ENCODE data around the gene DYNC1LI2. TPM values are rescaled to one million over a fixed set of nuclear protein-coding genes. Genes with fewer than 3 reads are reported as not detected.

The DYNC1LI2 gene
- total RNA-seq, 1 donor from 2014 or later: 149 TPM

DNA sequence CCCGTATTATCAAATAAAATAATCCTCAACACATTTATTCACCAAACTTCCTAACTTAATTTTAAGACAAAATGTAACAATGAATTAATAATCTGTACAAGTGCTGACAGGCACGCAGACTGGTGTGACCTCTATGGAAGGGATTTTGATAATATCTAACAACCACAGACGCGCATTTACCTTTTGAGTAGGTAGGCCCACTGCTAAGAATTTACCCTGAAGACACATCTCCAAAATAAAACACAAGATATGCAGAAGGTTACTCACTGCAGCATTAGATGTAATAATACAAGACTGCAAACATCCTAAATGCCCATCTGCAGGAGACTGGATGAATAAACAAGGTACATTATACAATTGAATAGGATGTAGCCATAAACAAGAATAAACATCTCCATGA, 32.2 kb downstream of the DYNC1LI2 start:
- H3K4me3 ChIP-seq: no peak overlapping the region
- H3K9me3 ChIP-seq: no peaks in the 10 kb centered on the region
- no peaks in the 10 kb centered on the region for H3K4me1 ChIP-seq
- H3K36me3 ChIP-seq: peaks cover 3 to 27% of the 10 kb centered on the region in 2 donors
- H3K27me3 ChIP-seq: no peaks in the 10 kb centered on the region
- H3K27ac ChIP-seq: no peak overlapping the region
- DNase-seq (ENCODE audit: extremely low spot score in 2 of 2): no peak
- intact Hi-C loops (cut with DNase I): loop anchor here (2.0 kb wide), 1 partner anchor 38 kb away; no protein-coding TSS in a partner anchor
- TF ChIP-seq, protein P1, sequence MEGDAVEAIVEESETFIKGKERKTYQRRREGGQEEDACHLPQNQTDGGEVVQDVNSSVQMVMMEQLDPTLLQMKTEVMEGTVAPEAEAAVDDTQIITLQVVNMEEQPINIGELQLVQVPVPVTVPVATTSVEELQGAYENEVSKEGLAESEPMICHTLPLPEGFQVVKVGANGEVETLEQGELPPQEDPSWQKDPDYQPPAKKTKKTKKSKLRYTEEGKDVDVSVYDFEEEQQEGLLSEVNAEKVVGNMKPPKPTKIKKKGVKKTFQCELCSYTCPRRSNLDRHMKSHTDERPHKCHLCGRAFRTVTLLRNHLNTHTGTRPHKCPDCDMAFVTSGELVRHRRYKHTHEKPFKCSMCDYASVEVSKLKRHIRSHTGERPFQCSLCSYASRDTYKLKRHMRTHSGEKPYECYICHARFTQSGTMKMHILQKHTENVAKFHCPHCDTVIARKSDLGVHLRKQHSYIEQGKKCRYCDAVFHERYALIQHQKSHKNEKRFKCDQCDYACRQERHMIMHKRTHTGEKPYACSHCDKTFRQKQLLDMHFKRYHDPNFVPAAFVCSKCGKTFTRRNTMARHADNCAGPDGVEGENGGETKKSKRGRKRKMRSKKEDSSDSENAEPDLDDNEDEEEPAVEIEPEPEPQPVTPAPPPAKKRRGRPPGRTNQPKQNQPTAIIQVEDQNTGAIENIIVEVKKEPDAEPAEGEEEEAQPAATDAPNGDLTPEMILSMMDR (IDR thresholded peaks at IDR 0.05): no peak
- TF ChIP-seq POLR2AphosphoS5 (IDR thresholded peaks at IDR 0.05; ENCODE audit: insufficient read depth in 1 of 2, low read depth in 1 of 2) (no peak), POLR2A (IDR thresholded peaks at IDR 0.05) (no peak)

DNA sequence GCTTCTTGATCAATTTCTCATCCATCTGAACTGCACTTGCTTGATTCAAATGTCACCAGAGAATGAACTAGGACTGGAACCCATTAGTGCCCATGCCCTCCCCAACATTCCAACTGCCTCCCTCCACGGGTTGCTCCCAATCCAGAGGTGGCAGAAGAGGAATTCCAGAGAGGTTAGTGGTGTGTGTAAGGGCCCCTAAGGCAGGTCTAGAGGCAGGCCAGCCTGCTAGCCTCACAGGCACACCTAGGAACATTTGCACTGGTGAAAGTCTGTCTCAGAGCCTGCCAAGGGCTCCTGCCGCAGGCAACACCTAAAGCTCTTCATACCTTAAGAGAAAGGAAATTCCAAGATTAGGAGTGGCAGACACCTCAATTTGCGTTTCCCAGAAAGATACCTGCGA, 33.6 kb downstream of the DYNC1LI2 start:
- DNase-seq (ENCODE audit: extremely low spot score in 2 of 2): no peak
- peaks cover 0 to 13% of the 10 kb centered on the region in 2 donors for H3K36me3 ChIP-seq
- no peak overlapping the region for H3K4me3 ChIP-seq
- TF ChIP-seq POLR2AphosphoS5 (IDR thresholded peaks at IDR 0.05; ENCODE audit: insufficient read depth in 1 of 2, low read depth in 1 of 2) (no peak), POLR2A (IDR thresholded peaks at IDR 0.05) (no peak)
- TF ChIP-seq, protein P1 (IDR thresholded peaks at IDR 0.05): no peak
- H3K4me1 ChIP-seq: no peaks in the 10 kb centered on the region
- H3K27me3 ChIP-seq: no peaks in the 10 kb centered on the region
- no peak overlapping the region for H3K27ac ChIP-seq
- H3K9me3 ChIP-seq: no peaks in the 10 kb centered on the region
- intact Hi-C loops (cut with DNase I): loop anchor here (2.0 kb wide), 1 partner anchor 39 kb away; no protein-coding TSS in a partner anchor

DNA sequence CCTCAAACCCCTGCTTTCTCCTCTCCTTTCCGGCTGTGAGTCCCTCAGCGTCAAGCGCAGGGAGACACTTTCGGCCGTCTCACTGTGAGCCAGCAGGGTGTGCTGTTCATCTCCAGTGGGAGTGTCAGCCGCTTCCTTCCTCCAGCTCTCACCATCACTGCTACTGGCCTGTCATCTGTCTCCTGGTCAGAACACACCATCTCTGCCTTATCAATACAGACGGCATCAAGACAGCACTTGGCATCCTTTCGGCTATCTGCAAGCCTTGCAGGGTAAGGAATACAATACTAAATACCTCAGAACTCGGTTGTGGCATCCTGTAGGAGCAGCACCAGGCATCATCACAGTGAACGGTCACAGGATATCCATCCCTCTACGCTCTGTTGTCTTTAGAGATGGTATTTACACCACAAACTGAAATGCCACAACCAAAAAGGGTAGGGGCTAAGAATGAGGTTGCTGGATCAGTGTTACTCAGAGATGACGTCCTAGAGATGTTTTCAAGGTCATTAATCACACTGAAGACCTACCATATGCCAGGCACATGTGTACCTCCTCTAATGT, 34.2 kb downstream of the DYNC1LI2 start:
- Histone ChIP-seq H3K36me3 (peaks cover 0 to 8% of the 10 kb centered on the region in 2 donors), H3K4me1 (no peaks in the 10 kb centered on the region), H3K4me3 (no peak overlapping the region), H3K27ac (no peak overlapping the region), H3K9me3 (no peaks in the 10 kb centered on the region), H3K27me3 (no peaks in the 10 kb centered on the region)
- DNase-seq (ENCODE audit: extremely low spot score in 2 of 2): no peak
- TF ChIP-seq, protein P1 (IDR thresholded peaks at IDR 0.05): peak in 1 of 3 experiments; percentile 20
- TF ChIP-seq POLR2A (IDR thresholded peaks at IDR 0.05): no peak
- intact Hi-C loops (cut with DNase I): no loop called here

DNA sequence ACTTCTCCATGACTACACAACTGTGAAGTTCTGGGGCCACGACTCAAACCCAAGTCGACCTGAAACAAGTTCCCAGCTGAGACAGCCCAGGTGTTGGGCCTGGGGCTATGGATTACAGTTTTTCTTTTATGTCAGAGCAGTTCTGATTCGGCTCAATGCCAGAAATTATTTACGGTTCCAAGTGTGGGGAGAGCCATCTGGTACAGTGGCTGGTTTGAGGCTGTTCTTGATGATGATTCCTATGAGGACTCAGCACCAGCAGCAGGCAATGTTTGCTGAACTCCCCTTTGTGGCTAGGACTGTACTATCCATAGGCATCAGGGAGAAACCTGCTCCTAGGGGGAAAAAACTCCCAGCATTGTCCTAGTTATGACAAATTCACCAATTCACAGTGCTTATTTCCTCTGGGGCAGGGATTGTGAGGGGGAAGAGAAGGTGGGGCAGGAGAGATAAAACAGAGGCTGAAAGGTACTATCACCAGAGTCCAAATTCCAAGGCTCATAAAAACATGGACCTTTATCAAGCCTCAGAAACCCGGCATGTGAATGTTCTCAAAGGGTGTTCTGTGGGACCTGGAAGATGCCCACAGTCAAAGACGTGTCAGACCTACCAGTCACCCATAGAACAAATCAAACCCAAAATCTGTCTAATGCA, 36.6 kb downstream of the DYNC1LI2 start:
- DNase-seq (ENCODE audit: extremely low spot score in 2 of 2): no peak
- no peak overlapping the region for H3K27ac ChIP-seq
- TF ChIP-seq POLR2AphosphoS5 (IDR thresholded peaks at IDR 0.05; ENCODE audit: insufficient read depth in 1 of 2, low read depth in 1 of 2): no peak
- TF ChIP-seq, protein P1 (IDR thresholded peaks at IDR 0.05): no peak
- TF ChIP-seq POLR2A (IDR thresholded peaks at IDR 0.05): no peak
- intact Hi-C loops (cut with DNase I): no loop called here
- H3K9me3 ChIP-seq: no peaks in the 10 kb centered on the region
- H3K4me3 ChIP-seq: no peak overlapping the region
- peaks cover 0 to 5% of the 10 kb centered on the region in 2 donors for H3K36me3 ChIP-seq
- no peaks in the 10 kb centered on the region for H3K4me1 ChIP-seq
- H3K27me3 ChIP-seq: no peaks in the 10 kb centered on the region

DNA sequence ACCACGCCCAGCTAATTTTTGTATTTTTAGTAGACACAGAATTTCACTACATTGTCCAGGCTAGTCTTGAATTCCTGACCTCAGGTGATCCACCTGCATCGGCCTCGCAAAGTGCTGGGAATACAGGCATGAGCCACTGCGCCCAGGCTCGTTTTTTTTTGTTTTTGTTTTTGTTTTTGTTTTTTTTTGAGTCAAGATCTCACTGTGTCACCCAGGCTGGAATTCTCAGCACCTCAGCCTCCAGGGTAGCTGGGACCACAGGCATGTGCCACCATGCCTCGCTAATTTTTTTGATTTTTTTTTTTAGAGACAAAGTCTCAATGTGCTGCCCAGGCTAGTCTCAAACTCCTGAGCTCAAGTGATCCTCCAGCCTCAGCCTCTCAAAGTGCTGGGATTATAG, 37.3 kb downstream of the DYNC1LI2 start:
- Histone ChIP-seq H3K9me3 (no peaks in the 10 kb centered on the region), H3K27me3 (no peaks in the 10 kb centered on the region), H3K4me1 (no peaks in the 10 kb centered on the region), H3K4me3 (no peak overlapping the region), H3K36me3 (peaks cover 0 to 5% of the 10 kb centered on the region in 2 donors), H3K27ac (no peak overlapping the region)
- TF ChIP-seq, protein P1 (IDR thresholded peaks at IDR 0.05): no peak
- TF ChIP-seq POLR2A (IDR thresholded peaks at IDR 0.05) (no peak), POLR2AphosphoS5 (IDR thresholded peaks at IDR 0.05; ENCODE audit: insufficient read depth in 1 of 2, low read depth in 1 of 2) (no peak)
- no peak for DNase-seq (ENCODE audit: extremely low spot score in 2 of 2)
- intact Hi-C loops (cut with DNase I): no loop called here

Data from vagina (tissue), 2 donors.